Body of pancreas (tissue), 4 donors: ENCODE measurements around the gene NIT2. TPM values are rescaled to one million over a fixed set of nuclear protein-coding genes. Genes with fewer than 3 reads are reported as not detected.

Experiments used
- ATAC-seq: fragments of 150-250 bp; one replicate; pipeline ENCODE4 v1.9.1; 2016
- DNase-seq, 4 donors: peaks; one replicate each; pipeline ENCODE4 v3.0.0-alpha.2; 2019
- H3K27ac ChIP-seq, 4 donors: fragments of 200-600 bp; sonication (generic); 1 replicate in 3 of 4; 2 replicates in 1 of 4; pipeline versions ENCODE4 v1.5.1 to v1.6.1; 2016 to 2019; ENCODE audit warnings: mild to moderate bottlenecking in 1 of 4, mixed read lengths in 1 of 4, moderate library complexity in 1 of 4
- H3K27me3 ChIP-seq, 2 donors: fragments of 200-600 bp; sonication (generic); one replicate each; pipeline ENCODE4 v1.6.0; 2016; ENCODE audit warnings: mild to moderate bottlenecking in 1 of 2
- H3K36me3 ChIP-seq, 2 donors: fragments of 200-600 bp; sonication (generic); replicated peaks in 1 of 2; 2 replicates each; pipeline ENCODE4 v1.5.1; 2016; ENCODE audit warnings: low read depth in 2 of 2; ENCODE audit not compliant: insufficient read depth in 1 of 2
- H3K4me1 ChIP-seq: fragments of 200-600 bp; sonication (generic); one replicate; pipeline ENCODE4 v1.6.0; 2016
- H3K4me3 ChIP-seq, 2 donors: fragments of 200-600 bp; sonication (generic); 1 replicate in 1 of 2; 2 replicates in 1 of 2; pipeline ENCODE4 v1.5.1; 2016 to 2019
- H3K9me3 ChIP-seq, 3 donors: fragments of 200-600 bp; sonication (generic); 1 replicate in 2 of 3; 2 replicates in 1 of 3; pipeline ENCODE4 v1.5.1; 2016
- CTCF ChIP-seq, 7 experiments: fragments of 450-650 bp in 4 of 7; fragments of 200-600 bp in 3 of 7; sonication (generic) in 3 of 7; IDR thresholded peaks; one replicate each; pipeline ENCODE4 v1.5.1; 2016 to 2019; ENCODE audit warnings: antibody characterized with exemption in 7 of 7
- POLR2A ChIP-seq, 3 donors: fragments of 450-650 bp; IDR thresholded peaks; one replicate each; pipeline ENCODE4 v1.6.1; 2016; ENCODE audit warnings: antibody characterized with exemption in 3 of 3, mild to moderate bottlenecking in 2 of 3
- WGBS, 2 donors: methylation state at CpG; one replicate each; pipeline ENCODE4 v1.1.5; 2017; 5-methylcytosine and 5-hydroxymethylcytosine counted together
- intact Hi-C: fragments of 100-400 bp; cut with DNase I; formaldehyde crosslinking; loops from one replicate; pipeline ENCODE4 v1.15.1; 2023
- total RNA-seq, 2 donors: library from RNA; depleted of rRNA; stranded (reverse); fragments of >200 nt; gene quantifications; one replicate each; pipeline ENCODE4 v1.1.0, GENCODE V29; 2016

The NIT2 gene
- total RNA-seq, 2 donors from 2014 or later = 21.5 to 32.6 TPM

DNA sequence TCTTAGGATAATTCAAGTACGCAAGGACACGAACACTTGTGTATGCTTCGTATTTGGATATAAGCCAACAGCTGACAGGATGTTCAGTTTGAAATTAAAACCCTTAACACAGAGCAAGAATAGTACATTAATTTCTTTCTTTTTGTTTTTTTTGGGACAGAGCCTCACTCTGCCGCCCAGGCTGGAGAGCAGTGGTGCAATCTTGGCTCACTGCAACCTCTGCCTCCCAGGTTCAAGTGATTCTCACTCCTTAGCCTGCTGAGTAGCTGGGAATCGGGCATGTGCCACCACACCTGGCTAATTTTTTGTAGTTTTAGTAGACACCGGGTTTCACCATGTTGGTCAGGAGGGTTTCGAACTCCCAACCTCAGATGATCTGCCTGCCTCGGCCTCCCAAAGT, 33.9 kb downstream of the NIT2 start:
- Histone ChIP-seq H3K27ac (no peak overlapping the region), H3K9me3 (no peaks in the 10 kb centered on the region), H3K36me3 (peaks cover 24 to 28% of the 10 kb centered on the region in 2 donors), H3K27me3 (no peaks in the 10 kb centered on the region), H3K4me3 (no peak overlapping the region), H3K4me1 (no peaks in the 10 kb centered on the region)
- DNase-seq (no peak), ATAC-seq (no peak)
- no peak for TF ChIP-seq POLR2A (IDR thresholded peaks at IDR 0.05)
- TF ChIP-seq CTCF (IDR thresholded peaks at IDR 0.05) = no peak
- 83 to 86% methylated on average over 8 of the region's 8 CpGs for WGBS, 2 donors
- intact Hi-C loops = no loop called here

GRCh38 chr3:100370756-100371155, 36.2 kb downstream of the NIT2 start:
- H3K36me3 ChIP-seq = peaks cover 23 to 24% of the 10 kb centered on the region in 2 donors
- WGBS, 2 donors = 81 to 94% methylated on average over 1 of the region's 1 CpG

GRCh38 chr3:100374521-100374920, 40.0 kb downstream of the NIT2 start:
- TF ChIP-seq CTCF (IDR thresholded peaks at IDR 0.05) = no peak
- TF ChIP-seq POLR2A (IDR thresholded peaks at IDR 0.05) = no peak
- no peak overlapping the region for H3K27ac ChIP-seq
- no peaks in the 10 kb centered on the region for H3K4me1 ChIP-seq
- no peak overlapping the region for H3K4me3 ChIP-seq
- intact Hi-C loops = no loop called here
- ATAC-seq = no peak
- no peaks in the 10 kb centered on the region for H3K9me3 ChIP-seq
- H3K27me3 ChIP-seq = no peaks in the 10 kb centered on the region
- peaks cover 7 to 19% of the 10 kb centered on the region in 2 donors for H3K36me3 ChIP-seq
- no peak for DNase-seq

More at GRCh38 chr3:100370756-100371155, 36.2 kb downstream of the NIT2 start:
- intact Hi-C loops = no loop called here
- Histone ChIP-seq H3K9me3 (no peaks in the 10 kb centered on the region), H3K4me1 (no peaks in the 10 kb centered on the region), H3K27me3 (no peaks in the 10 kb centered on the region), H3K4me3 (no peak overlapping the region), H3K27ac (no peak overlapping the region)
- DNase-seq = no peak
- ATAC-seq = no peak
- TF ChIP-seq CTCF (IDR thresholded peaks at IDR 0.05) = no peak
- no peak for TF ChIP-seq POLR2A (IDR thresholded peaks at IDR 0.05)

- H3K27ac ChIP-seq = no peak overlapping the region
- H3K4me3 ChIP-seq = no peak overlapping the region
- ATAC-seq = no peak
- no peaks in the 10 kb centered on the region for H3K9me3 ChIP-seq
- WGBS, 2 donors = 93 to 95% methylated on average over 4 of the region's 4 CpGs
- H3K36me3 ChIP-seq = peaks cover 7 to 26% of the 10 kb centered on the region in 2 donors
- H3K4me1 ChIP-seq = no peaks in the 10 kb centered on the region
- DNase-seq = no peak
- intact Hi-C loops = no loop called here
- H3K27me3 ChIP-seq = no peaks in the 10 kb centered on the region
- TF ChIP-seq CTCF (IDR thresholded peaks at IDR 0.05) (no peak), POLR2A (IDR thresholded peaks at IDR 0.05) (no peak)
Measured at GRCh38 chr3:100376301-100376700, 41.7 kb downstream of the NIT2 start.

- Histone ChIP-seq H3K4me1 (peaks cover 34% of the 10 kb centered on the region), H3K27me3 (no peaks in the 10 kb centered on the region), H3K27ac (peak overlapping the region in 1 of 4 donors; percentile 13), H3K4me3 (no peak overlapping the region), H3K36me3 (peaks cover 0 to 18% of the 10 kb centered on the region in 2 donors), H3K9me3 (no peaks in the 10 kb centered on the region)
- DNase-seq (no peak), ATAC-seq (no peak)
- 93 to 95% methylated on average over 8 of the region's 8 CpGs for WGBS, 2 donors
- TF ChIP-seq POLR2A (IDR thresholded peaks at IDR 0.05) (no peak), CTCF (IDR thresholded peaks at IDR 0.05) (no peak)
- intact Hi-C loops = no loop called here
Measured at GRCh38 chr3:100384733-100385525, 50.4 kb downstream of the NIT2 start.
